GM20431 (cell line): ENCODE results near the gene CLRN2.
"Not testable (repeated sequence)": the region's sequence is repeated elsewhere in the genome, so short reads cannot be mapped to it uniquely, and the experiment has no call there.

Source experiments
- in situ Hi-C: fragments of 300-500 bp; cut with MseI, MboI; formaldehyde crosslinking; loops from one replicate; pipeline ENCODE4 v1.15.0; 2020; ENCODE audit warnings: low sequenced_read_pairs; ENCODE audit not compliant: unreplicated experiment

The CLRN2 gene

DNA sequence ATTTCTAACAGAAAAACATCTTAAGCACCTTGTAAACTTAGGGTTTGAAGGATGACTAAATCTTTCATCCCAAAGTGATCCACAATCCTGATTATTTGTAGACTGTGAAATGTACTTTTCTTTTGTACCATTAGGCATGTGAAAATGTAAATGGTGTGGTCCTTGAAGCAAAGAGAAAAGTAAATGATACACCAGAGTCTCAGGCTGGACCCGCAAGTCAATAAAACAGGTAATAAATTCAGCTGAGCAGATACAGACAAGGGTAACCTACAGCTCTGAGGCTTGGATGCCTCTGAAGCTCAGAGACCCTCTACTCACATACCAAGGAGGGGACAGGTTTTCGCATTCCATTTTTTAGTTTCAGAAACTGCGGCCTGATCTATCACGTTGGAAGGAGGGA lies 59.2 kb downstream of the CLRN2 start:
- in situ Hi-C loops: loop anchor here (25.0 kb wide), 2 partner anchors 238 to 1013 kb away; partner anchors contain the start of genes DCAF16 and NCAPG

DNA sequence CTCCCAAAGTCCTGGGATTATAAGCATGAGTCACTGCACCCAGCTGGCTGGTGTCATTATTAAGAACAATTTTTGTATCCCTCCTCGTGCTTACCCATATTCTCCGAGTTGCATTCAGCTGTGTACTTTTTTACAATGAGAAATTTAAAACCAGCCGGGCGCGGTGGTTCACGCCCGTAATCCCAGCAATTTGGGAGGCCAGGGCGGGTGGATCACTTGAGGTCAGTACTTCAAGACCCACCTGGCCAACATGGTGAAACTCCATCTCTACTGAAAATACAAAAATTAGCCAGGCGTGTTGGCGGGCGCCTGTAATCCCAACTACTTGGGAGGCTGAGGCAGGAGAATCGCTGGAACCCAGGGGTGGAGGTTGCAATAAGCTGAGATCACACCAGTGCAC lies 60.2 kb downstream of the CLRN2 start:
- in situ Hi-C loops: not testable (repeated sequence)
